Thymus (tissue), 11 donors: ENCODE measurements around the gene MAPRE3. TPM values are rescaled to one million over a fixed set of nuclear protein-coding genes. Genes with fewer than 3 reads are reported as not detected.

Experiments used
- DNase-seq, 9 donors: peaks; one replicate each; pipeline ENCODE4 v3.0.0-alpha.2; 2013; ENCODE audit warnings: low spot score in 9 of 9, low read depth in 6 of 9, missing footprints in 1 of 9
- H3K27ac ChIP-seq, 2 donors: one replicate each; pipeline ENCODE4 v1.5.1; 2013; ENCODE audit warnings: control low read depth in 1 of 2, low read depth in 1 of 2, low read length in 1 of 2, mild to moderate bottlenecking in 1 of 2, moderate library complexity in 1 of 2
- H3K27me3 ChIP-seq, 2 donors: one replicate each; pipeline ENCODE4 v1.5.1; 2013; ENCODE audit warnings: low read length in 1 of 2; ENCODE audit not compliant: control insufficient read depth in 2 of 2, insufficient read depth in 1 of 2
- H3K36me3 ChIP-seq, 2 donors: one replicate each; pipeline ENCODE4 v1.5.1; 2013; ENCODE audit warnings: low read length in 1 of 2, mild to moderate bottlenecking in 1 of 2, moderate library complexity in 1 of 2; ENCODE audit not compliant: control insufficient read depth in 2 of 2, insufficient read depth in 2 of 2
- H3K4me1 ChIP-seq, 2 donors: one replicate each; pipeline ENCODE4 v1.5.1; 2013; ENCODE audit warnings: low read length in 2 of 2; ENCODE audit not compliant: control insufficient read depth in 2 of 2, insufficient read depth in 2 of 2
- H3K4me3 ChIP-seq, 2 donors: one replicate each; pipeline ENCODE4 v1.5.1; 2013; ENCODE audit warnings: low read length in 2 of 2, control low read depth in 1 of 2, mild to moderate bottlenecking in 1 of 2
- H3K9me3 ChIP-seq, 2 donors: one replicate each; pipeline ENCODE4 v1.5.1; 2013; ENCODE audit warnings: low read length in 1 of 2, mild to moderate bottlenecking in 1 of 2; ENCODE audit not compliant: control insufficient read depth in 2 of 2, insufficient read depth in 1 of 2
- WGBS: extraction: QIAGEN DNeasy Blood & Tissue Kit; methylation state at CpG from one replicate; pipeline ENCODE4 v1.1.7; 2013; 5-methylcytosine and 5-hydroxymethylcytosine counted together
- polyA plus RNA-seq: library from polyadenylated mRNA; stranded (reverse); fragments of 200-250 nt; gene quantifications from one replicate; pipeline ENCODE4 v1.2.3, GENCODE V29; 2013
- total RNA-seq: library from RNA; stranded (reverse); fragments of 120-200 nt; gene quantifications from one replicate; pipeline ENCODE4 v1.2.4, GENCODE V29; 2013
- donor health status: healthy.

MAPRE3 gene
- total and polyA plus RNA-seq, 2 donors = 0.99 to 17.0 TPM

GRCh38 chr2:26945991-26946750, 24.3 kb upstream of the MAPRE3 start:
- H3K27ac ChIP-seq = no peak overlapping the region
- WGBS = 95% methylated on average over 12 of the region's 12 CpGs
- no peaks in the 10 kb centered on the region for H3K36me3 ChIP-seq
- no peak for DNase-seq
- peaks cover 0 to 30% of the 10 kb centered on the region in 2 donors for H3K27me3 ChIP-seq
- H3K4me3 ChIP-seq = no peak overlapping the region
- H3K4me1 ChIP-seq = no peaks in the 10 kb centered on the region
- no peaks in the 10 kb centered on the region for H3K9me3 ChIP-seq

- Histone ChIP-seq H3K27me3 (peaks cover 0 to 32% of the 10 kb centered on the region in 2 donors), H3K27ac (no peak overlapping the region), H3K4me3 (no peak overlapping the region), H3K9me3 (no peaks in the 10 kb centered on the region), H3K4me1 (no peaks in the 10 kb centered on the region), H3K36me3 (no peaks in the 10 kb centered on the region)
- DNase-seq = no peak
- WGBS = 85% methylated on average over 34 of the region's 34 CpGs
Measured at GRCh38 chr2:26946841-26947784, 23.3 kb upstream of the MAPRE3 start.

- 97% methylated on average over 3 of the region's 3 CpGs for WGBS
- H3K27me3 ChIP-seq = peaks cover 0 to 24% of the 10 kb centered on the region in 2 donors
- no peak for DNase-seq
Measured at GRCh38 chr2:26948800-26949199, 21.6 kb upstream of the MAPRE3 start.

GRCh38 chr2:26950246-26950645, 20.2 kb upstream of the MAPRE3 start:
- Histone ChIP-seq H3K9me3 (no peaks in the 10 kb centered on the region), H3K27me3 (peaks cover 0 to 23% of the 10 kb centered on the region in 2 donors), H3K36me3 (no peaks in the 10 kb centered on the region), H3K27ac (no peak overlapping the region), H3K4me3 (no peak overlapping the region), H3K4me1 (no peaks in the 10 kb centered on the region)
- 87% methylated on average over 5 of the region's 5 CpGs for WGBS
- DNase-seq = no peak

More at GRCh38 chr2:26948800-26949199, 21.6 kb upstream of the MAPRE3 start:
- no peaks in the 10 kb centered on the region for H3K4me1 ChIP-seq
- H3K36me3 ChIP-seq = no peaks in the 10 kb centered on the region
- no peak overlapping the region for H3K4me3 ChIP-seq
- no peak overlapping the region for H3K27ac ChIP-seq
- no peaks in the 10 kb centered on the region for H3K9me3 ChIP-seq

- Histone ChIP-seq H3K36me3 (no peaks in the 10 kb centered on the region), H3K4me3 (no peak overlapping the region), H3K27ac (no peak overlapping the region), H3K9me3 (no peaks in the 10 kb centered on the region), H3K27me3 (peaks cover 0 to 23% of the 10 kb centered on the region in 2 donors), H3K4me1 (no peaks in the 10 kb centered on the region)
- no peak for DNase-seq
- WGBS = 94% methylated on average over 3 of the region's 3 CpGs
Measured at GRCh38 chr2:26951236-26951635, 19.2 kb upstream of the MAPRE3 start.

GRCh38 chr2:26952374-26952773, 18.1 kb upstream of the MAPRE3 start:
- Histone ChIP-seq H3K4me1 (no peaks in the 10 kb centered on the region), H3K27ac (no peak overlapping the region), H3K9me3 (no peaks in the 10 kb centered on the region), H3K36me3 (no peaks in the 10 kb centered on the region), H3K4me3 (no peak overlapping the region), H3K27me3 (peaks cover 0 to 30% of the 10 kb centered on the region in 2 donors)
- no peak for DNase-seq
- 92% methylated on average over 4 of the region's 4 CpGs for WGBS

GRCh38 chr2:26954135-26954534, 16.3 kb upstream of the MAPRE3 start:
- no peaks in the 10 kb centered on the region for H3K36me3 ChIP-seq
- no peaks in the 10 kb centered on the region for H3K9me3 ChIP-seq
- peaks cover 2 to 33% of the 10 kb centered on the region in 2 donors for H3K27me3 ChIP-seq
- no peaks in the 10 kb centered on the region for H3K4me1 ChIP-seq
- H3K4me3 ChIP-seq = no peak overlapping the region
- WGBS = 97% methylated on average over 4 of the region's 4 CpGs
- no peak for DNase-seq
- no peak overlapping the region for H3K27ac ChIP-seq

GRCh38 chr2:26957041-26957440, 13.4 kb upstream of the MAPRE3 start:
- no peaks in the 10 kb centered on the region for H3K36me3 ChIP-seq
- H3K4me1 ChIP-seq = no peaks in the 10 kb centered on the region
- H3K27me3 ChIP-seq = peaks cover 2 to 35% of the 10 kb centered on the region in 2 donors
- no peak overlapping the region for H3K4me3 ChIP-seq
- DNase-seq = no peak
- no peaks in the 10 kb centered on the region for H3K9me3 ChIP-seq
- H3K27ac ChIP-seq = no peak overlapping the region
- WGBS = 77% methylated on average over 3 of the region's 3 CpGs

- no peaks in the 10 kb centered on the region for H3K36me3 ChIP-seq
- DNase-seq = no peak
- WGBS = 97% methylated on average over 3 of the region's 3 CpGs
- no peaks in the 10 kb centered on the region for H3K9me3 ChIP-seq
- peaks cover 2 to 35% of the 10 kb centered on the region in 2 donors for H3K27me3 ChIP-seq
- no peak overlapping the region for H3K27ac ChIP-seq
- no peak overlapping the region for H3K4me3 ChIP-seq
- H3K4me1 ChIP-seq = no peaks in the 10 kb centered on the region
Measured at GRCh38 chr2:26957534-26957933, 12.9 kb upstream of the MAPRE3 start.
